GM18868 (cell line): ENCODE results near the gene FFAR4.

Experiments
- ATAC-seq: cut with Tn5 transposase; IDR thresholded peaks from one replicate; pipeline ENCODE4 v1.9.1; 2021; ENCODE audit warnings: mild to moderate bottlenecking, moderate library complexity; ENCODE audit not compliant: unreplicated experiment

FFAR4 gene

DNA sequence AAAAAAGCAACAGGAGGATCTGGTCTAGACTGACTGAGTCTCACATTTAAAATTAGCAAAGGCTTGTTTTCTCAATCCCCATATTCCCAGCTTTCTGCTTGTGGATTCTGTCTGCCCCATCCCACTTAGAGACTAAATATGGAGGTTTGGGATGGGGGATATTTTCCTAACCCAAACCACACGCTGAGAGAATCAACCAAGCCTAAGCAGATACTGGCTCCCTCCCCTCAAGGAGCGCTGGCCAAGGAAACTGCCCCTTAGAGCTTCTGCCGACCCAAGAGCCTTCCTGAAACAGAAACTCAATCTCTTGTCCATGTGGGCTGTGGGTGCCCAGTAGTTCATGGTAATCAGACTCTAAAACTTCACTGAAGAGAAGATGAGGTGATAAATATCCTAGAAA, 3.9 kb downstream of the FFAR4 start:
- ATAC-seq: no peak

DNA sequence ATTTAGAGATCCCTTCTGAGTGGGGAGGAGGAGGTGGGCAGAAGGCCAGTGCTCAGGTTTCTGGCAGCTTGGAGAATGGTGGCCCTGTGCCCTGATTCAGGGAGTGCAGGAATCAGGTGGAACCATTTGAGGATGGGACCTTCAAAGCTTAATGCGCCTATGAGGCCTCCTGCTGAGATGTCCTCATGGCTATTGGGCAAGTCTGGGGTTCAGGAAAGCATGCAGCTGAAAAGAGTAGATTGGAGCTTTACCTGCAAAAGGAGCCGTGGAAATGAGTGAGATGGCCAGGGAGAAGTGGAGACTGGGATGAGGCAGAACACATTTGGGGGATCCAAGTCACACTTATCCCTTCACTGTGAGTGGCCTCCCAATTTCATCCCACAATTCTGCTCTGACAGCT, 6.1 kb downstream of the FFAR4 start:
- no peak for ATAC-seq

DNA sequence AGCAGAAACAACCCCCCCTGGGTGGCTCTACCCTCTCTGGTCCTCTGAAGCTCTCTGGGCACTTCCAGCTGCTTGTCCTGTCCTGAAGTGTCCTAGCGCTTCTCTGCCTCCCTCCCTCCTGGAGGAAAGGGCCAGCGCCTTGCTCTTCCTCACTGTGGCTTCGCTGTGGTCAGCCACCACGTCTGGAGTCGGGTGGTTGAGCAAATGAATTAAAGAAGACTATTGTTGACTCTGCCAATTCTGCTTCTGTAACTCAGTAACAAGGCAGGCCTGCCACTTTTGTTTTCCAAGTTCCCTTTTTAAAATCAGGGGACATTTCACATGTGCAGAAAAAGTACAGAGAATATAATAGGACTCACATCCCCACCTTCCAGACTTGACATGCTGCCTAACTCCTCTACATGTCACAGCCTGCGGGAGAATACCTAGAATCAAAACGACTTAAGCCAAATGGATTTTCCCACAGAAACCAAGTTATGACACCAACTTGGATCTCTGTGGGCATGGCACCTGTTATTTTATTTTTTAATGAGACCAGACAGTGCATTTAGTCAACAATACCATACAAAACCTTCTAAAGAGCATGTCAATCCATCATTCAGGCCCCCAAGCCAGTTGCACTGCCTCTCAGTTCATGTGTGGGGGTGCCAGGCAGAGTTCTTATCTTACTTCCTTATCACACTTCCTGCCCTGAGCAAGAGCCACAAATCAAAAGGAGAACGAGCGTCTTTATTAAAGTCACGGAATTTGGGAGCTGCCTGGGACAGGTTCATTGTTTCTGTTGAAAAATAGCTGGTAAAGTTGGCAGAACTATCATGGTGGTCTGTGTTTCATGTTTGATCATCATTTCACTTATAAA, 6.8 kb downstream of the FFAR4 start:
- no peak for ATAC-seq

DNA sequence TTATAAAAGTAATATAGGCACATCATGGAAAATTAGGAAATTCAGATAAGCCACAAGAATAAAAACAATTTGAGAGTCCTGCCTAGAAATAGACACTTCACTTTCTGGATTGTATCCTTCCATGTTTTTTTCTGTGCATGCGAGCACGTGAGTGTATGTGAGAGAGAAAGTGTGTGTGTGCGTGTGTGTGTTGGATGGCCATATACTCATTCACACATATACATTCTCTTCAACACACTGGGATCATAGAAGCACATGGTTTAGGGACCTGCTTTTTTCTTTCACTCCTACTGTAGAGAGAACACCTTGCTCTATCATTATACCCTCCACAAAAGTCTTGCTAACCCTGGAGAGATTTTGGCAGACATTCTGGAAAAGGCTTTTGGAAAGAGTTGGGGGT, 7.5 kb downstream of the FFAR4 start:
- no peak for ATAC-seq

DNA sequence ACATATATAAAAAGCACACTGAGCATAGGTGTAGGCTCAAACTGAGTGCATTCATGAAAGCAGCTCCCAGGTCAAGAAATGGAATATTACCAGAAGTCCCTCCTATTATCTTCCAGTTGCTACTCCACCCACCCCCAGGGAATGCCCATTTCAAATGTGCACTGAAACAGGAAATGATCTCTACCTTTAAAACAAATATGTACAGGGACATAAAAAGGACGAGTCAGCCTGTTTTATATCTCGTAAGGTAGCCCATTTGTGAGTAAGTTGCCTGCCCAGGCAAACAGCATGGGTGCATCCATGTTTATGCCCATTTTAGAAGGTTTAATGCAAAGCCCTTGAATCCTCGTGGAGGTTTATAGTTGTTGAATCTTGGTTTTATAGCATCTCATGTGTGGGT, 10.4 kb downstream of the FFAR4 start:
- no peak for ATAC-seq

DNA sequence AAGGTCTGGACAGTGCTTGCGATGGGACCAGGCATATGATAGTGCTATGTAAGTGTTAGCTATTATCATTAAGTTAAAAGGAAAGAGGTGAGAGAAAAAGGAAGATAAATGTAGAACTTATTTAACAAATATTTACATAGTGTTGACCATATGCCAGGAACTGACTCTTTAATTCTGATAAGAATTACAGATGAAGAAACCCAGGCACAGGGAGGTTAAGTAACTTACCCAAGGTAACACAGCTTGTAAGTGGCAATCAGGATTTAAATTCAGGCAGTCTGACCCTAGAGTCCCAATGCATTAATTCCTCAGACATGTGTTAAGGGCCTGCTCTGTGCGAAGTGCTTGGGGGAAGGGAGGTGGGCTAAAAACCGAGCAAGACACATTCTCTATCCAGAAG, 11.1 kb downstream of the FFAR4 start:
- ATAC-seq: no peak

DNA sequence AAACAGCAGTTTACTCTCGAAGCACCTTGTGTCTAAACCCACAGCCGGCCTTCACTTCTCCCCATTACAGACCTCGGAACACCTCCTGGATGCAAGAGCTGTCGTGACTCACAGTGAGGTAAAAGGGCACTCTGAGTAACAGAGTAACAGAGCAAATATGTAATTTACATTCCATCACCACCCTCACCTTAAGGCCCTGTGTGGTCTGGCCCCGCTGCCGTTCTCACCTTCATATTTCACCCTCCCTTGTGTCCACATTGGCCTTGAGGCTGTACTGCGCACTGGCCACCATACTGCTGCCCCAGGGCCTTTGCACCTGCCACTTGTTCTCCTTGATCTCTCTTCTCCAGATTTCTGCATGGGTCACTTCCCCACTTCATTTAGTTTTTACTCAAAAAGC, 12.6 kb downstream of the FFAR4 start:
- no peak for ATAC-seq

DNA sequence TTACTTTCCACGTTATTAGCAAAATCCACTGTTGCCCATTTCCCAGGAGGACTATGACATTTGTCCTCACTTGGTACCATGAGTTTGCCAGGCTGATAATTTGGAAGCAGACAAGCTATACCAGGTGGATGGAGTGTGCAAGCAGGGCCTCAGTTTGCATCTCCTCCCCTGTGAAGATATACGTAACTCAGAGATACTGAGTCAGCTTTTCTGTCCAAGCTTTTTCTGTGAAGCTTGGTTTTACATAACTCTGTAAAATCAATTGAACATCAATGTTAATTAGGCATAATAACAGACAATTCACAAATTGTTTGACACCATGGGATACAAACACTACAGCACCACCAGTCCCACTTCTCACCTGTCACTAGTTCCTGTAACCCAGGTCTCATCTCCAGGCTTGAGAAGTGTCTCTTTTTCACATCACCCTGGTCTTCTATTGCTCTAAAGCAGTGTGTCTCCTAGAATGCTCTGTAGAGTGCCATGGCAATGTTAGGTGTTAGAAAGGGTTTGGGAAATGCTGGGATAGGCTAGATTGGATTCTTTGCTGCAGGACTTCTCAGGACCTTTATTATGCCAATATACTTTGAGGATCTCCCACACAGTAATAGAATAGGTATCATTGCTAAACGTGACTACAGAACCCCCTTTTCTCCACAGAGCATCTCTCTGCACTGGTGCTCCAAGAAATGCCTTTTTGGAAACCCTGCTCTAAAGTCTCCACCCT, 13.7 kb downstream of the FFAR4 start:
- ATAC-seq: no peak

DNA sequence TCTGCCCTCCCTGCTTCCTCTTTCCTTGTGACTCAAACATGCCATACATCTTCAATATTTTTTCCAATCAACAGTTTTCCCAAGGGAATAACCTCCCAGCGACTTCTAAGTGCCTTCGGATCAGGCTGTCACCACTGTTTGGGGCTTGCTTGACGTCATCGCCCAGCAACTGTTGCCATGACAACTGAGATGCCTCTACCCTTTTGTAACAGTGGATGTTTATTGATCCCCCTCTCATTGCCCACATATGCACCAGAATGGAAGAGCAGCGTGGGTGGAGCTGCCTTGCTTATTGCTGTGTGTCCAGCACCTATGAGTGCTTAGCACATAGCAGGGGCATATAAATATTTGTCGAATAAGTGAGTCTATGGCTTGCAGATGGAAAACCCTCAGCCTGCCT, 14.4 kb downstream of the FFAR4 start:
- no peak for ATAC-seq

DNA sequence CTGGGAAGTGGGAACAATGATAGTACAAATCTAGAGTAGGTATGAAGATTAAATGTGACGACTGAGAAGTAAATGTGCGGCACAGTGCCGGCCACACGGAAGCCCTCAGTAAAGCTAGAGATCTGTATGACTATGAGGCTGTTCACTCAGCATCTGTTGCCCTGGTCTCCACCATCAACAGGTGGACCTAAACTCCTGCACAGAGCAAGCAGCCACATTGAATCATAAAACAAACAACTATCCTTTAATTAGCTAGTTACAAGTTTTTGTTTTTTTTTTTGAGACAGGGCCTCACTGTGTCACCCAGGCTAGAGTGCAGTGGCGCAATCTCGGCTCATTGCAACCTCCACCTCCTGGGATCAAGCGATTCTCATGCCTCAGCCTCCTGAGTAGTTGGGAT, 18.0 kb downstream of the FFAR4 start:
- ATAC-seq: no peak

DNA sequence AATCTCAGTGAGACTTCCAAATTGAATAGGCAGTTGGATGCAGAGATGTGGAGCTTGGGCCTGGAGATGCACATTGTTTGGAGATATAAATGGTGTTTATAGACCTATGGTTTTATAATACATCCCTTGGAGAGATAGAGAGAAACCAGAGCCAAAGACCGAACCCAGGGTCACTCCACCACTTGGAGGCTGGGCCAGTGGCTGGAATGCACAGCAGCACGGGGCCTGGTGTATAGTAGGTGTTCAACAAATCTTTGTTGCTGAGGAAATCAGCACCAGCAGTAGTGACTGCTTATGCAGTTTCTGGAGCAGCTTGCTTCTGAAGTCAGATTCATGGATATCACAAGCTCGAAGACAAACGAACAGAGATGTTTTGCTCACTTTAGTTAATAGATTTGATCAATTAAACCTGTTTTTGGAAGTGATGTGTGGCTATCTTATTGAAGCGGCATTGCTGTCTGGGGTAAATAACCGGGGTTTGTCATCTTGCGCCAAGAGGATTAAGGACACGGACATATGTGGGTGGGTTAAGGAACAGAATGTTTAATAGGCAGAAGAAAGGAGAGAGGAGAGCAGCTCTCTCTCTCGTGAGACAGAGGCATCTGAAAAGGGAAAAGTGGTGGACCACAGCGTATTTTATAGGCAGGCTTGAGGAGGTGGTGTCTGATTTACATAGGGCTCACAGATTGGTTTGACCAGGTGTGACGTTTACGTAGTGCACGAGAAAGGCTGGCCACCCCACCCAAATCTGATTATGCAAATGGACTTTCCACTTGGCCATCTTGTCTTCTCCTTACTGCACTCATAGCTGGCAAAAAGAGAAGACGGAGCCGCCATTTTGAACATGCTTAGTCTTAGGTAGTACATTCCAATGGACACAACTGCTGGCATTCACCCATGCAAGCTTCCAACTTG, 23.4 kb downstream of the FFAR4 start:
- ATAC-seq: no peak

DNA sequence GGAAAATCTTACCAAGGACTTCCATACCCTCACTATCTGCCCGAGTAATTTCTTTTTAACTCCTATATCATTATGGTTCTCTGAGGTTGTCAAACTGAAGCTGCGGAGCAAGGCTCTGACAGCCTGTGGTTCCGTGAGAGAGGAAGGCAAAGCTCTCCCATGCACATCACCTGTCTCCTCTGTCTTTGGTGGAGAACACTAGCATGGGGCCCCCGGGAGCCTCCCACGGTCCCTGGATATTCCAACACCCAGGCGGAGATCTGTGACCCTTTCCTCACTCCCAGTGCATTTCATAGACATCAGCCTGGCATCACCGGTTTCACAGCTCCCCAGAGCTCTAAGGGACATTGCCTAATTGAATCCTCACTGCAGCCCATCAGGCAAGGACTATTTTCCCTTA, 24.2 kb downstream of the FFAR4 start:
- ATAC-seq: no peak

DNA sequence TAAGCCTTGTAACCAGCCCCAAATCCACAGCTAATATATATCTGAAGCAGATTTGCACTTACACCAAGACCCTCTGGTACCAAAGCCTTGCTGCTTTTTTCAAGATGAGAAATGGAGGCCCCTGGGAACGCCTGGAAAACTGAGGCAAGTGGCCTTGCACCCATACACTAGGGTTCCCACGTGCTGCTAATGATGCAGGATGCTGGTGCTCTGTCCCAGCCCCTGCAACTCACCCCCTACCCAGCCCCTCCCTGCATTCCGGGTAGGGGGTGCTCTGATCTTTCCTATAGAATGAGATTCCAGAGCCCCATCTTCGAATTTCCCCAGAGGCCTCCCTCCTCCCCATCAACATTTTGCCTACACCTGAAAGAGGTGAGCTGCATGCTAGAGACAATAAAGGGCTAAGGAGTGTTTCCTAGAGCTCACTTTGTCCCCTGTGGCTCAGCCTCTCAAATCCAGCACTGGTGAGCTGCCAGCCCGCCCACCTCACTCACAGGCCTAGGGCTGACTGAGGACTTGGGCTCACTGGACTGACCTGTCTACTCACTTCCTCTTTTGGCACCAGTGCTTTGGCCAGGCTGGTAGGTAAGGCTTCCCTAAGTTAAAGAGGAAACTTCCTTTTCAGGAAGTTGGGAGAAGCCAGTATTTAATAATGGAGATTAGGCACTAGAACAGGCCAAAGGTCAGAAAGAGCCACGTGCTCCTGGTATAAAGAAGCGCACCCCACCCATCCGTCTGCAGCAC, 24.8 kb downstream of the FFAR4 start:
- ATAC-seq: no peak

DNA sequence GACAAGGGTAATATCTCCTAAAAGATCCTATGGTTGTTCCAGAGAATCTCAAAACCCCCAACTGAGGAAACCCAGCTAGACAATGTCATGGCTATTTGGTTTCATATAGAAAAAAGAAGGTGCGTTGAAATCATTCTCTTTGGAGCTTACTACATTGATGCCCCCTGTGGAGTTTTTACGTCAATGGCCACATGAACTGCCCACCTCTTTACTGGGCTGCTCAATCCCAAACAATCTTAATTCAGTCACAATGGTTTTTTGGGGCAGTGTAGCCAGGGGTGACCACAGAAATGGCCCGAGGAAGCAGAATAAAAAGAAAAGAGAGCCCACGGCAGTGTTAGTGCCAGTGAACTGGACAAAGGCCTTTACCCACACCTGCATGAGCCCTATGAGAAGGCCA, 26.8 kb downstream of the FFAR4 start:
- no peak for ATAC-seq

DNA sequence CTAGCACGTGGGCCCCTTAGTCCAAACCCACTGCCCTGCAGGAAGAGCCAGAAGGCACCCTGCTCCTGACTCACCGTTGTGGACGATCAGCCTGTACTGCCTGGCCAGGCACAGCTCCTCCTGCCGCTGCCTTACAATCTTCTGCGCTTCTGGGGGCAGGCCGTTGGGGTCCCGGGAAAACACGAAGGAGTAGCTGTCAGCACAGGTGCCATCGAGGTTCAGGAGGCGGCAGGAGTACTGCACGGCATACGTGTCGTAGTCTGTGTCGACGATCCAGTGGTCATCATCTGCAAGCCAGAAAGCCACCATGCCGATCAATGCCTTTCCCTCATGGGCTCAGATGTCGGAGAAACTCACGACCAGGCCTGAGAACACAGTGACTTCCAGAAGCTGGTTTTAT, 27.3 kb downstream of the FFAR4 start:
- ATAC-seq: no peak

DNA sequence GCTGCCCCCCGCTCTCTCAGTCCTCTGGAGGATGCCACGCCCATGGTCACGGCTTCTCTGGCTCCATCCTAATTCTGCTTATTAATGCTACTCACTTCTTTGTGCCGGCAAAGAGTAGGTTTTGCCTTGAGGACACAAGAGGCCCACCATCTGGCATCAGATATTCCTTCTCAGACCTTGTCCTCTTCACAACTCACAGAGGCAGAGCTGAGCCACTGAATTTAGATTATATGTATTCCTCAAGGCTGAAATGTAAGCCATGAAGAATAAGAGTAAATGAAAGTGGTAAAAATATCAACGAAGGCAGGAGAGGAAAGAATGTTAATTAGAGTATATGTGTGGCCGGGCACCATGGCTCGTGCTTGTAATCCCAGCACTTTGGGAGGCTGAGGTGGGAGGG, 28.1 kb downstream of the FFAR4 start:
- ATAC-seq: no peak

DNA sequence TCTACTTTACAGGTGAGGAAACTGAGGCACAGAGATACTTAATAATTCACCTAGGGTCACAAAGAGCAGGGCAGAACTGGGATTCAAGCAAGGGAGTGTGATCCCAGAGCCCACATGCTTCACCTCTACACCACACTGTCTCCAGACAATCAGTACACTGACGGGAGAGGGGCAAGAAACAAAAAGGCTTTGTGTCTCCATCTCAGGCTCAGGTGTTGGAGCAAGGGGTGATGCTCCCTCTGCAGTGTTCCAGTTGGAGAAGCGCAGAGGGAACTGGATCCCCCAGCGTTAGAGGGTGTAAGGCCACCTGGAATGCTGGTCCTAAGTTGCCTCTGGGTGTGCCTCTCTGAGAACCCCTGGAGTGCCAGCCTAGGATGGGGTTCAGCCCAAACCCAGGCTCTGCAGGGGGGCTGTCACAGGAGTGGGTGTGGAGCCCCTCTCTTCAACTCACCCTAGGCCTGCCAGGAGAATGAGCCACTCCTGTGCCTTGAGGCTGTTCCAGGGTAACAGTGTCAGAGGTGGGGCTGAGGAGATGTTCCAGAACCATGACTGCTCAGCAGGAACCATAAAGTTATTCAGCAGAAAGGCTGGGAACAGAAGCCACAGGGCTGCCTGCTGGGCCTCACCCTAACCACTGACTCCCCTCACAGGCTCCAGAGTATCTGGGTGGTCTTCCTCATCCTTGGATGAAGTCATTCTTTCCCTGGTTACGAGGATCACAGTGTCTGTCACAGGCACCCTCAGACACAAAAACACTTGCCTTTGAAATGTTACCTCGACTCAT, 29.1 kb downstream of the FFAR4 start:
- no peak for ATAC-seq

DNA sequence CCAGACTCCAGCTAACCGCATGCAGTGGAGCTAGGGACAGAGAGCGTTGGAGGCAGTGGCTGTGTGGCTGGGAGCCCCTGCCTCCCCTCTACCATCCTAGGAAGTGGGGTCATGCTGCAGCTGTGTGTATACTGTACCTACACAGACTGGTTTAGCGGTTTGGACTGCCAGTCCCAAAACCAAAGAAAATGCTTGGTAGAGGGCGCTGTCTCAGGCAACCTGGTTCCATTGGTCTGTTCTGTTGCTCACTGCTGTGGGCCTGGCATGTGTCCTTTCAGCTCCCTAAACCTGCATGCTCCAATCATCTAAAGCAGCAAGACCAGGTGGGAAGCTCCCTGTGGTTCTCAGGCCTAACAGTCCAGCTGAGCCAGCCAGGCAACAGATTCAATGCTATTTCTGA, 30.1 kb downstream of the FFAR4 start:
- no peak for ATAC-seq

DNA sequence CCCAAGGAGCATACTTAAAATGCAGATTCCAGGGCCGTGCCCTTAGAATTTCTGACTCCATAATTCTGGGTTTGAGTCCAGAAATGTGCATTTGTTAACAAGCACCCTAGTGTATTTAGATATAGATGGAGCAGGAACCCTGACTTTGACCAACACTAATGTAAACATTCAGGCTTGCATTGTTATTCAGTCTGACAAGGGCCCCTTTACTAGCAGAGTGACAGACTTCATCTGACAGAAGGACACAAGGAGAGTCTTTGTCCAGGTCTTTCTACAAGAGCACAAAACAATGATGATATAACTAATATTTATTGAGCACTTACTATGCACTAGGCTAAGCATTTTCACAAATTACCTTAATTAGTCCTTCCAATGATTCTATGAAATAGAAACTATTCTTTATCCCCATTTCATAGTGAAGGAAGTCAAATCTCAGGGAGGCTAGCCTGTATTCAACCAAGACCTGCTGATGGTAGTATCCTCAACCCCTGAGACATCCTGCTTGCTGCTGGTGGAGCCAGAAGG, 30.7 kb downstream of the FFAR4 start:
- ATAC-seq: no peak

DNA sequence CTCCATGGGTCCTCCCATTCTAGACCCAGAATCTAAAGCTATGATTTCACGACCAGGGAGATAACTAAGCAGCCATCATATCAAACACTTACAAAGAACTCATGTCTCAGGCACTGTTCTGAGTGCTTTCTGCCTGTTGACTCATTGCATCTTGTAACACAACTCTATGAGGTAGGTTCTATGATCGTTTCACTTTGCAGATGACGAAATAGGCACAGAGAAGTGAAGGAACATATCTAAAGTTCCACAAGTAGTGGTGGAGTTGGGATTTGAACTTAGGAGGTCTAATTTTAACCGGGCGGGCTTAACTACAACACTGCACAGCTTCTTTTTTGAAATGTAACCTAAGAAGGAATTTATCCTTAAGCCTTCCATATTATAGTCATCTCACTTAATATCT, 31.7 kb downstream of the FFAR4 start:
- no peak for ATAC-seq
